NCI-H2227 (cell line): ENCODE data around the gene SLC35F3.

Experiments used
- DNase-seq: peaks from one replicate; lab custom pipeline; 2025; ENCODE audit not compliant: unreplicated experiment; lab: John Stamatoyannopoulos, UW

SLC35F3 gene

GRCh38 chr1:233909195-233909594, 4.7 kb downstream of the SLC35F3 start:
- no peak for DNase-seq

- no peak for DNase-seq
These were observed 8.0 kb downstream of the SLC35F3 start for GRCh38 chr1:233912447-233912846.

- no peak for DNase-seq
These were observed 8.4 kb downstream of the SLC35F3 start for GRCh38 chr1:233912909-233913308.

- DNase-seq: no peak
These were observed 12.2 kb downstream of the SLC35F3 start for GRCh38 chr1:233916706-233917105.

- DNase-seq: no peak
These were observed 15.3 kb downstream of the SLC35F3 start for GRCh38 chr1:233919786-233920185.

- no peak for DNase-seq
These were observed 23.6 kb downstream of the SLC35F3 start for GRCh38 chr1:233928123-233928522.

GRCh38 chr1:233933339-233933738, 28.9 kb downstream of the SLC35F3 start:
- no peak for DNase-seq

- DNase-seq: no peak
These were observed 30.9 kb downstream of the SLC35F3 start for GRCh38 chr1:233935297-233935868.

GRCh38 chr1:233936422-233936821, 31.9 kb downstream of the SLC35F3 start:
- DNase-seq: no peak

- no peak for DNase-seq
These were observed 32.4 kb downstream of the SLC35F3 start for GRCh38 chr1:233936842-233937241.

- no peak for DNase-seq
These were observed 34.0 kb downstream of the SLC35F3 start for GRCh38 chr1:233938476-233938875.

- DNase-seq: no peak
These were observed 35.0 kb downstream of the SLC35F3 start for GRCh38 chr1:233939451-233939850.

- no peak for DNase-seq
These were observed 36.4 kb downstream of the SLC35F3 start for GRCh38 chr1:233940908-233941307.

- DNase-seq: no peak
These were observed 40.1 kb downstream of the SLC35F3 start for GRCh38 chr1:233944601-233945000.

- peak; percentile 25 for DNase-seq
These were observed 41.1 kb downstream of the SLC35F3 start for GRCh38 chr1:233945573-233945972.

GRCh38 chr1:233945979-233946378, 41.5 kb downstream of the SLC35F3 start:
- no peak for DNase-seq

- DNase-seq: no peak
These were observed 42.2 kb downstream of the SLC35F3 start for GRCh38 chr1:233946724-233947123.

- DNase-seq: no peak
These were observed 47.3 kb downstream of the SLC35F3 start for GRCh38 chr1:233951804-233952203.

GRCh38 chr1:233957691-233958090, 53.2 kb downstream of the SLC35F3 start:
- DNase-seq: no peak

GRCh38 chr1:233959102-233959501, 54.6 kb downstream of the SLC35F3 start:
- no peak for DNase-seq

- no peak for DNase-seq
These were observed 55.5 kb downstream of the SLC35F3 start for GRCh38 chr1:233959971-233960370.

GRCh38 chr1:233960386-233960785, 55.9 kb downstream of the SLC35F3 start:
- DNase-seq: no peak

GRCh38 chr1:233962878-233963277, 58.4 kb downstream of the SLC35F3 start:
- DNase-seq: no peak

GRCh38 chr1:233965856-233966255, 61.4 kb downstream of the SLC35F3 start:
- DNase-seq: no peak
